Stimulated activated CD4-positive, alpha-beta T cell treated with anti-CD3 and anti-CD28 coated beads, Interleukin-2, amount 100 ng/mL, for 48 hours (primary cell): ENCODE results near the gene MOK.
"Not testable (repeated sequence)": the region's sequence is repeated elsewhere in the genome, so short reads cannot be mapped to it uniquely, and the experiment has no call there.

Source experiments
- DNase-seq, 2 donors: peaks; one replicate each; pipeline ENCODE4 v3.0.0-alpha.2; 2020

The MOK gene

GRCh38 chr14:102280376-102280962, 24.5 kb downstream of the MOK start:
- DNase-seq, result no peak

GRCh38 chr14:102279688-102280348, 25.1 kb downstream of the MOK start:
- peak in 1 of 2 donors; percentile 5 for DNase-seq

- DNase-seq, result no peak
Observed at GRCh38 chr14:102279282-102279681, 25.7 kb downstream of the MOK start.

- DNase-seq, result no peak
Observed at GRCh38 chr14:102278631-102278935, 26.4 kb downstream of the MOK start.

- no peak for DNase-seq
Observed at GRCh38 chr14:102277874-102278630, 26.9 kb downstream of the MOK start.

- no peak for DNase-seq
Observed at GRCh38 chr14:102275866-102276265, 29.1 kb downstream of the MOK start.

- no peak for DNase-seq
Observed at GRCh38 chr14:102272392-102272791, 32.6 kb downstream of the MOK start.

- DNase-seq, result no peak
Observed at GRCh38 chr14:102264775-102265174, 40.2 kb downstream of the MOK start.

GRCh38 chr14:102264355-102264754, 40.6 kb downstream of the MOK start:
- no peak for DNase-seq

- no peak for DNase-seq
Observed at GRCh38 chr14:102262929-102263462, 42.0 kb downstream of the MOK start.

- no peak for DNase-seq
Observed at GRCh38 chr14:102258136-102258535, 46.8 kb downstream of the MOK start.

- no peak for DNase-seq
Observed at GRCh38 chr14:102256716-102257115, 48.2 kb downstream of the MOK start.

- no peak for DNase-seq
Observed at GRCh38 chr14:102255401-102256190, 49.4 kb downstream of the MOK start.

GRCh38 chr14:102252834-102253801, 51.8 kb downstream of the MOK start:
- DNase-seq, result no peak

GRCh38 chr14:102251161-102251560, 53.8 kb downstream of the MOK start:
- DNase-seq, result no peak

- no peak for DNase-seq
Observed at GRCh38 chr14:102250636-102251035, 54.3 kb downstream of the MOK start.

GRCh38 chr14:102249981-102250380, 55.0 kb downstream of the MOK start:
- no peak for DNase-seq

- DNase-seq, result no peak
Observed at GRCh38 chr14:102249041-102249440, 55.9 kb downstream of the MOK start.

- no peak for DNase-seq
Observed at GRCh38 chr14:102248121-102248520, 56.8 kb downstream of the MOK start.

GRCh38 chr14:102246071-102246470, 58.9 kb downstream of the MOK start:
- DNase-seq, result no peak

- DNase-seq, result not testable (repeated sequence)
Observed at GRCh38 chr14:102243795-102244194, 61.2 kb downstream of the MOK start.

GRCh38 chr14:102241147-102241546, 63.8 kb downstream of the MOK start:
- DNase-seq, result no peak
